IPS-NIHi11 (cell line): ENCODE measurements around the gene RC3H2.

Experiments used
- DNase-seq: peaks from one replicate; pipeline ENCODE4 v3.0.0; 2012; ENCODE audit warnings: mixed read lengths, low spot score

RC3H2 gene

DNA sequence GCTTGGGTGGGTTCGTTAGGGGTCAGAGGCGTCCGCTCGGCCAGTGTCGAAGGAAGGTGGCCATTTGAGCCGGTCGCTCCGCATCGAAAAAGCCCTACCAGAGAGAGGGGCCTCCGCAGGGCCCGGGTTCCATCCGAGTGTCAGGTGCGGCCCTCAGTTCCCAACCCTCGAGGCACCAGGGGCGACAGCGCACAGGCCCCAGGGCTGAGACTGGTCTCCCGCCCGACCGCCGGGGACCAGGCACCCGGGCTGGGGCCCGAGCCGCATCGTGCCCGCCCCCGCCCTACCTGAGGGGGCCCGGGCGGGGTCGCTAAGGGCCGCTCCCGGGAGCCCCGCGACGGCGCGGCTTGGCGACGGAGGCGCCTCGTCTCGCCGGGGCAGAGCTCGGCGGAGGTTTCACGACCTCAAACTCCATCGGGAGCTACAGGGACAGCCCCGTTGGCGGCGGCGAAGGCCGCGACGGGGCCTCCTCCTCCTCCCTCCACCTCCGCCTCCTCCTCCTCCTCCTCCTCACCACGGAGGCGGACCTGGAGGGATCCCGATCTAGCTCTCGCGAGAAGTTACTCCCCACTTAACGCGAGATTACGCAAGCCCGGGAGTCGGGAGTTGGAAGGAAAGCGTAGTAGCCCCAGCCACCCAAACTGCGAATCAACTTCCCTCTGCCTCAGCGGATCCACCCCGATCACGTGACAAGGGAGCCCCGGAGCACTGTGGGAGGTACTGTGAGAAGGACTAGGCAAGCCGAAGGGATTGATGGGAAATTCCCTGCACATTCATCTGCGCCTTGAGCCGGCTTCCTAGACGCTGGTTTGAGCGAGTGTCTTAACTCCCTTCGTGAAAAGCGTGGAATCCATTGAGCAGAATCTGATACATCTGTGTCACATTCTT lies at the start of gene RC3H2:
Gene RC3H2, minus strand, starts transcription at position 537 of the 888 bp plus-strand sequence. CDS start 7,850 bp downstream, outside the sequence.
- DNase-seq: peak; percentile 93

DNA sequence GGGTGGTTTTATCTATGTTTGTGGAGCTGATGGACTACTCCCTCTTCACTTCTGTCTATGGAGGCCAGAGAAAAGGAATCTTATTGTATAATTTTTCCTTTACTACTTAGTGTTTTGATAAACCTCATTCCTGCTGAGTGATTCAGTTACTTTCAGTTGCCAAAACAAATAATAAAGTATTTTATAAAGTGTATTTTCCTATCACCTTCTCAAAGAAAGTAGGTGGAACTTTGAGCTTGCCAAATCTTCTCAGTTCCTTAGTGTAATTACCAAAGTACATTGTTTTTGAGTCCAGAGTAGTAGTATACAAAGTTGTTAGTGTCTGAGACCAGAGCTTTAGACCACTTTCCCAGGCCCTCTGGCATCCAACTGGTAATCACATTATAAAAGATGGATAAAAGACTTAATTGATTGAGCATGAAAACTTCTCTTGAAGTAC lies 49.1 kb upstream of the RC3H2 start:
- DNase-seq: no peak

DNA sequence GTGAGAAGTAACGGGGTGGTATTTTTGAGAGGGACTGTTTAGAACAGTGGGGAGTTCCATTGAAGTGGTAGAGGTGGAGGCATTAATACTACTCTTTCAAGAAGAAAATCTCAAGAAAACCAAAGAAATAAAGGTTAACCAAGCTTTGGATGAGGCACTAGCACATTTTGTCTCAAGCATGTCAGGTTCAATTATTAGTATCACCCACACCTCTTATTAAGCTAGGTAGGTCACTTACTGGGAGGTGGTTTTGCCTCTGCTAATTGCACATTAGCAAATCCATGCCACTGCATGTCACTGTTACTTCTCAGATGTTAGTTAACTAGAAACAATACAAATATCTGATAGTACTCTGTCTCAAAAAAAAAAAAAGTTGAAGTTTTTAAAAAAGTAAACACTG lies 45.9 kb upstream of the RC3H2 start:
- no peak for DNase-seq

DNA sequence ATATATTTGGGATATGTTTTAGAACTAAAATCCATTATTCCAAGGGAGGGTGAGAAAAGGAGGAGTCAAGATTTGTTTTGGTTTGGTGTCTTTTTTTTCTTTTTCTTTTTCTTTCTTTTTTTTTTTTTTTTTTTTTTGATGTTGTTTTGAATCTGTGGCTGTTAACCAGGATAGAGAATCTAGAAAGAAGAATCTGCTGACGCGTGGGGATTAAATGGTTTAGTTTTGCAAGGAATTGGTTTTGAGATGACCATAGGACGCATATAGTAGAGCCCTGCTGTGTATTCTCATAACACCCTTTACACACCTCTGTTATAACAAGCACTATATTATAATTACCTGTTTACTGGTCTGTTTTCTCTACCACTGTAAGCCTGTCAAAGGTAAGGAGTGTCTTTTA lies 45.1 kb upstream of the RC3H2 start:
- no peak for DNase-seq

DNA sequence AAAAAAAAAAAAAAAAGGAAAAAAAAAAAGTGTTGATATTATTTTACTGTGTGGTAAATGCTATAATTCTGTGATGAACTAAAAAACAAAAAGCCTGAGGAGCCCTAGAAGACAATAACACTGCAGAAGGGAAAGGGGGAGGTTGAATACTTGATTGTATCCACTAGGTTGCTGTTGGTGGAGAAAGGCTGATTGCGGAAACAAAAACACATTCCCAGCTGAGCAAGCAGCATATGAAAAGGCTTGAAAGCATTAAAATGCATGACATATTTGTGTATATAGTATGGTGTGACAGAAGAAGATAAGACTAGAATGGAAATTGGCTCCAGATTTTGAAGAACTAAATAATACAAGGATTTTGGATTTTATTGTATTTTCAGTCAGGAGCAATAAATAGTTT lies 44.5 kb upstream of the RC3H2 start:
- DNase-seq: no peak

GRCh38 chr9:122948313-122948712 lies 43.2 kb upstream of the RC3H2 start:
- DNase-seq: no peak

DNA sequence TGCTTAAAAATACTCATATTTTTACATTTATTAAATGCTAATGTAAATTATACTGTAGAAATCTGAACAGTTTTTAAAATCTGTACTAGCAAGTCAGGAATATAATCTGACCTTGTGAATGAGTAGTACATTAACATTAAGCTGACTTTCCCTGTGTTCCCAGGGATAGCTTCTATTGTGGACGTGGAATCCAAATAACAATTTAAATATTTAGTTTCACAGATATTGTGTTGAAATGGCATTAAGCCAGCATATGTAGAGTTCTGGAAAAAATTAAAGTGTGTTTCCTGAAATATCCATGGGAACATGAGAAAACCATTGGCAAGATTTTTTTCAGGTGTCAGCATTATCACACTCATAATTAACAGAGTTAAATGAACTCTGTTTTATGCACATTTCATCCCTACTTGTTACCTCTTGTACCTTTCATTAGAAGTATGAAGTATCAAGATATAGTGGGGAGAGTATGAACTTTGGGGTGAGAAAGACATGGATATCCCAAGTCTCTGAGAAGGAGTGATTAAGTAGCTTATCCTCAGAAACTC lies 41.4 kb upstream of the RC3H2 start:
- DNase-seq: no peak

DNA sequence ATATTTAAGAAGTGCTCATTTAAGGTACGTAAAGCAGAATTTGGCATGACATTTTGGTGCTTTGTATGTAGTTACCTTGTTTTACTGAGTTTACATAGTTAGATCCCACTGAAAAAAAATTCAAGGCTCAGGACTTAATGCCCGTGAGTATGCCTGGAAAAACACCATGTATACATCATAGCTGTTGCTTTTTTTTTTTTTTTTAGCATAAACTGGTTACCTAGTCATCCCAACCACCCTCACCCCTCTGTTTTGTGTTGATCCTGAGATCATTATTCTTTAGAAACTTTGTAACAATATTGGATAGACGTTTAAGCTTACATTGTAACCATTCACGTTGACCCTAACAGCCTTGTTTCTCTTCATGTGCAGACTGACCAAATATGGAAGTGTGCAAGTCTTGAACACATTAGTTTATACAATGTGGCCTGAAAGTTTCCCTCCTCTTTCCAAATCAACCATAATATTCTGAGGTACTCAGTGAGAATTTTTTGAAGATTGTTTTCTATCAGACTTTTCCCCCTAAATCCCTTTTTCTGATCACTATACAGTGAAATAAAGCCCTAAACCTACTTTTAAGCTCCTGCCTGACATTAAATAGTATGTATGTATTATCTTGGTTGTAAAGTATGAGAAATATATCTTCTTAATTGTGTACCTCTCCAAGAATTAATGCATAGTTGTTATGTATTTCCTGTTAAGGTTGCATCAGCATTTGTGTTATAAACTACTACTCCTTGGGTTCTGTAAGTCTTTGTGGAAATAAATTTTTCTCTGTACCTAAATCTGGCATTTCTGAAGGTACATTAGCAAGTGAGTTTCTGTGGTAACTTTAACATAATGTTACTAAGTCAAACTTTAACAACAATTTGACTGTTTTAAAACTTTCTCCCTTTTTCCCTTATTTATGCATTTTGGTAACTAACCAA lies 40.1 kb upstream of the RC3H2 start:
- DNase-seq: no peak

GRCh38 chr9:122941582-122942234 lies 36.5 kb upstream of the RC3H2 start:
- DNase-seq: peak; percentile 20

DNA sequence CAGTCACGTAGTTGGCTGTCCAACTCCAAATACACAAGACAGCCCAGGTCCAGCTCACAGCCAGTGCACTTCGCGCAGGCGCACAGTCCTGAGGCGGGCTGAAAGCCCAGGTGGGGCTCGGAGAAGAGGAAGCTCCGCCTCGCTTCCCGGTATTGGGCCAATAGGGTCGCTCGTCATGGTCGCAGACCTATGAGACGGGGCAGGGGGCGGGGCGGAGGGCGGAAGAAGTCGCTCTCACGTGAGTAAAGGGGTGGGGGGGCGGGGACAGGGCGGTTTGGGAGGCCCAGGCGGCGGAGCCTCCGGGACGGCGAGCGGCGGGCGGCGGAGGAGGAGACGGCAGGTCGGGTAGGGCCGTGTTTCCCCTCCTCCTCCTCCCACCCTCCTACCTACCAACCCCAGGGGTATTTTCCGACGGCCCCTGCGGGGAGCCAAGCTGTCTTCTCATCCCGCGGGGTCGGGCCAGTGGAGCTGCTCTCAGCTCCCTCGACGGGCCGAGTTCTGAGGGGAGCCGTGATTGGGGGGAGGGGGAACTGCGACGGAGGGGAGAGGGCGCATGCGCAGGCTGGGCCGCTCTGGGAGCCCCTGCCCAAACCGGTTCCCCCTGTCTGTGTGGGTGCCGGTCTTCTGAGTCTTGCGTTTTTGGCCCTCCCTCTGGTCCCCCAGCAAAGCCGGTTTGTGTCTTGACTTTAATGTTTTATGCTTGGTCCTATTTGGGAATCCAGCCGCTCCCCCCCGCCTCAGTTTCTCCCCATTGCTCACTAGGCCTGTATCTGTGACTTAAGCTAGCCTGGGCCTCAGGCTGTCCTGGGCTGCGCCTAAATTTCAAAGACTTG lies 35.8 kb upstream of the RC3H2 start, which contains the start of gene RABGAP1:
Gene RABGAP1, plus strand, starts transcription at position 272 of the 833 bp plus-strand sequence. CDS start 16,040 bp downstream, outside the sequence.
- DNase-seq: peak; percentile 99

- no peak for DNase-seq
Observed at GRCh38 chr9:122940454-122940748, 35.2 kb upstream of the RC3H2 start.

DNA sequence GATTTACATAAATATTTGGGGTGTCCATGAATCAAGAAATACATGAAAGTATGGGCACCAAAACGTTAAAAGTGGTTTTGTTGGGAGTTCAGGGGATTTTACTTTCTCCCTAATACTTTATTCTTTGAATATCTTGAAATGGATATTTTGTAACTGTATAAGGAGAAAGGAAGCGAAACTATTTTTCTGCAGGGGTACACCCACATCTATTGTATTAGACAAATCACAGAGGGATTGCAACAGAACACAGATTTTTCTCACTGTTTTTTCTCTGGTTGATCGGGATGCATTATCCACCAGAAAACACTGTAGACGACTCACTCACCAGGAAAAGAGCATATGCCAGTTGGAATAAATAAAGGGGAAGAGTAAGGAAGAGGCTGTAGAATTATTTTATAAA lies 34.4 kb upstream of the RC3H2 start:
- no peak for DNase-seq

DNA sequence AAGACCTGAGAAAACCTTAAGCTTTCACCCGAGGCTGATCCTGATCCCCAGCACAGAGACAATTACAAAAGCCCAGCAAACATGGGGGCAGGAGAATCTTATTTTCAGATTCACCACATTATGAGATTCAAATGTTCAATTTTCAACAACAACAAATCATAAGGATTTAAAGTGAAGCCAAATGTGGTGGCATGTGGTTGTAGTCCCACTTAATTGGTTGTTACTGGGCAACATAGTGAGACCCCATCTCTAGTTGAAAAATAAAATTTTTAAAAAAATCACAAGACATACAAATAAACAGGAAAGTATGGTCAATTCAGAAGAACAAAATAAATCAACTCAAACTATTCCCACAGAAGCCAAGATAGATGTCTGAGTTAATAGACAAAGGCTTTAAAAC lies 31.7 kb upstream of the RC3H2 start:
- DNase-seq: no peak

DNA sequence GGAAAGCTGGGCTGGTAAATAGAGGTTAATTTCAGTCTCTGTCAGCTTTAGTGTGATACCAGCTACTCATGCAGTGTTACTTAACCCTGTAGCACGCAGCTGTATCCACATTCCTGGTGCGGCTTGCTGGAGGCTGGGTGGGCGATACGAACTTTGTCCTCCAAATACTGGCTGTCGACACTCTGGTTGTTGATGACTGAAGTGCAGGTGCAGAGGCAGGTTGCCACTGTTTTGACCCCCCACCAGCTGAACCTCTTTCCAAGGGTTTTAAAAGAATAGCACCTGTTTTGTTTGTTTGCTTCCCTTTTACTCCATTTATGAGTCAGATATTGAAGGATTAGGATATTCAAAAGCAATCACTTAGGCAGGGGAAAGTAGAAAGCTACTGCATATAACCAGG lies 31.3 kb upstream of the RC3H2 start:
- no peak for DNase-seq

DNA sequence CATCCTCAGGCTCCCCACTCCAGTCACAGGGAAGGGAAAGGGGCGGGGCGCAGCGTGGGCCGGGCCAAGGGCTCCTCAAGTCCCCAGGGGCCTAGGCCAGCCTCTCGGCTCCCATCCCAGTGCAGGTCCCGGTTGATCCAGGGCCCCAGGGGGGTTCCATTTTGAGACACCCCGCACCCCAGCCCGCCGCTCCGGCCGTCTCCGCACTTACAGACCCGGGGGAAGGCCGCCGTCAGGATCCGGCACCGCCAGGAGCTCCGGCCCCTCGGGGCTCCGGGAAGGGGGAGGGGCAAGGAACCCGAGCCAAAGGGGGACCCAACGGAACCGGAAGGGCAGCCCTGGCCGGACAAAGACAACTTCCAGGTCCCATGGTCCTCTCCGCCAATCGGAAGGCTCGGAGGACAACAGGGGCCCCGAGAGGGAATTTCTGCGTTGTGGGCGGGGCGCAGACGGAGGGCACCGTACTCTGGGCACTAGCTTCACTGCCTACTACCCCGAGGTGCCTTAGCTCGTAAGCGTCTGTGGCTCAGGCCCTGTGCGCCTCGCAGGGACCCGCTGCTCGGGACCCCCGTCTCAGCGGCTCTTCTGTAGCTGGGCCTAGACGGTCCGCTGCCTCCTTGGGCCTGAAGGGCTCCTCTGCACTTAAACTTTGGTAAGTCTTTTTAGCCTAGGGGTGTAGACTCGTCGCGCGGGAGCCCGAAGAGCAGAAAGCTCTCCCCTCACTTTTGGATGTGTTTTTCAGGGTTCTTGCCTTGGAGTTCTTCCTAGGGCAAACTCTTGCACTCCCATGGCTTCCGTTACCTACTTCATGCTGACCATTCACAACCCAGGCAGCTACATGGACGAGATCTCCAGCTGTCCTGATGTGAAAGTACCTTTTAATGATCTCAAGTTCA lies 26.3 kb upstream of the RC3H2 start, which contains the start of gene ZBTB26:
Gene ZBTB26, minus strand, starts transcription at position 287 of the 896 bp plus-strand sequence. CDS start 11,578 bp downstream, outside the sequence.
- peak; percentile 98 for DNase-seq

DNA sequence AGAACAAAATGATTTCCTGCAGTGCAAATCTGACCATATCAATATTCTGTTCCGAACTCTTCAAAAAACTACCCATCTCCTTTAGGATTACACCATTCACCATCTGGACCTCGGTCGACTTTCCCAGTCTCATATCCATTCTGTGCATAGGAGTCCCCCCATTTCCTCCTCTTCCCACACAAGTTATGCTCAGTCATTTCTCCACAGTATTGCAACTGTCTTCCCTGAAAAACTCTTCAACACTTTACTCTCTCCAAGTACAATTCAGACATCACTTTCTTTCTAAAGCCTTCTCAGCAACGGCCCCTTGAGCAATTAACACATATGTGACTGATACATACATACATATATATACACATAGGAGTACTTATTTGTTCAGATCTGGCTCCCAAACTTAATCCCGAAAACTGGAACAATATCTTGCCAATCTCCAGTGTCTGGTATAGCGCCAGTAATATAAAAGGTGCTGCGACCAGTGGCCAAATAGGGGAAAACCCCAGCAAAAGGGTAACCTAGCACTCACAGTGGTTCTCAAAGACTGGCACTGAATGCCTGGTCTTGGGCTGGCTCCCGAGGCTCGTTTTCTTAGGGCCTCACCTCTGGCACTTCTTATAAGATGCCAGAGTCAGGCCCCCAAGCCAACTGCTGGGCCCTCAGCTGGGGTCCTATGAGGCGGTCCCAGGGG lies 25.5 kb upstream of the RC3H2 start:
- DNase-seq: no peak

- DNase-seq: no peak
Observed at GRCh38 chr9:122929796-122930354, 24.7 kb upstream of the RC3H2 start.

DNA sequence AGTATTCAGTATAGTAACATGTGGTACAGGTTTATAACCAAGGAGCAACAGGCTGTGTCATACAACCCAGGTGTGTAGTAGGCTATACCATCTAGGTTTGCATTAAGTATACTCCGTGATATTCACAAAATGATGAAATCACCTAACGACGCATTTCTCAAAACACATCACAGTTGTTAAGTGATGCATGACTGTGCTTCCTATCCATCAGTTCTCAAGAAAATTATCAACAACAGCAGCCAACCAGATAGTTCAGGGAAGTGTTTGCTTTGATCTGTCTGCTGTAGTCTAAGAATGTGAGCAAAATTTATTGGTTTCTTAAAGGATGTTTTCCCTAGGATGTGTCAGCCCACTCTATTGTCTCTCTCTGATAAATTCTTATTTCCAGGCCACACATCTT lies 18.8 kb upstream of the RC3H2 start:
- no peak for DNase-seq

DNA sequence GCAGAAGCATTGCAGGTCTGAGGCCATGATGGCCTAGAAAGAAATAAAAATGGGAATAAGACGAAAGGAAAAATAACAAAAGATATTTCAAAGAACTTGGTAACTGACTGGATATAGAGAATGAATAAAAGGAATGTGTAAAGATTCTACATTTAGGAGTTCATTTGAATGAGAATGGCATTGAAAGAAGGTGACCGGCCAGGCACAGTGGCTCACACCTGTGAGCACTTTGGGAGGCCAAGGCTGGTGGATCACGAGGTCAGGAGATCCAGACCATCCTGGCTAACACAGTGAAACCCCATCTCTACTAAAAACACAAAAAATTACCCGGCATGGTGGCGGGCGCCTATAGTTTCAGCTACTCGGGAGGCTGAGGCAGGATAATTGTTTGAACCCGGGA lies 17.6 kb upstream of the RC3H2 start:
- DNase-seq: no peak
